ENCODE measurements around the gene TSPAN17.

TSPAN17 gene

DNA sequence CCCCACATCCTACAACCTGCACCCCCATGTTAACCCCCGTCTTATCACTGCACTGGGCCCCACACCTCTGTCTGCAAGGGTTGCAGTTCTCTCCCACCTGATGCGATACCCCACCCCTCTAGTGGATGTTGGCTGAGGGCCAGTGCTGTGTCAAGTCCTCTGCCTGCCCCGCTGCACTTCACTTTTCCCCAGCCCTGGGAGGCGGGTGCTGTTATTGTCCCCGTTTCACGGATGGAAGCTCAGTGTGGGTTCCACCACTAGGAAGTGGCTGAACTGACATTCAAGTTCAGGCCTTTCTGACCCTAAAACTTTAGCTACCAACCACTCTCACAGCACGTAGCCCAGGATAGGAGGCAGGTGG lies 20.4 kb upstream of the TSPAN17 start:
- H3K36me3 ChIP-seq (ENCODE audit: insufficient read depth, low read length) = no peaks in the 10 kb centered on the region
- H3K9me2 ChIP-seq (ENCODE audit: low read depth, low read length) = no peaks in the 10 kb centered on the region
- H3K9ac ChIP-seq (ENCODE audit: low read length) = no peak overlapping the region
- H3K79me2 ChIP-seq (ENCODE audit: insufficient read depth, low read length) = no peaks in the 10 kb centered on the region
- H3K4me1 ChIP-seq (ENCODE audit: insufficient read depth, low read length, severe bottlenecking) = peaks cover 19% of the 10 kb centered on the region
- H3K9me3 ChIP-seq (ENCODE audit: low read length) = no peaks in the 10 kb centered on the region
- TF ChIP-seq EZH2 (IDR thresholded peaks at IDR 0.05; ENCODE audit: borderline replicate concordance, low read length) = no peak
- TF ChIP-seq, protein P1, sequence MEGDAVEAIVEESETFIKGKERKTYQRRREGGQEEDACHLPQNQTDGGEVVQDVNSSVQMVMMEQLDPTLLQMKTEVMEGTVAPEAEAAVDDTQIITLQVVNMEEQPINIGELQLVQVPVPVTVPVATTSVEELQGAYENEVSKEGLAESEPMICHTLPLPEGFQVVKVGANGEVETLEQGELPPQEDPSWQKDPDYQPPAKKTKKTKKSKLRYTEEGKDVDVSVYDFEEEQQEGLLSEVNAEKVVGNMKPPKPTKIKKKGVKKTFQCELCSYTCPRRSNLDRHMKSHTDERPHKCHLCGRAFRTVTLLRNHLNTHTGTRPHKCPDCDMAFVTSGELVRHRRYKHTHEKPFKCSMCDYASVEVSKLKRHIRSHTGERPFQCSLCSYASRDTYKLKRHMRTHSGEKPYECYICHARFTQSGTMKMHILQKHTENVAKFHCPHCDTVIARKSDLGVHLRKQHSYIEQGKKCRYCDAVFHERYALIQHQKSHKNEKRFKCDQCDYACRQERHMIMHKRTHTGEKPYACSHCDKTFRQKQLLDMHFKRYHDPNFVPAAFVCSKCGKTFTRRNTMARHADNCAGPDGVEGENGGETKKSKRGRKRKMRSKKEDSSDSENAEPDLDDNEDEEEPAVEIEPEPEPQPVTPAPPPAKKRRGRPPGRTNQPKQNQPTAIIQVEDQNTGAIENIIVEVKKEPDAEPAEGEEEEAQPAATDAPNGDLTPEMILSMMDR (IDR thresholded peaks at IDR 0.05; ENCODE audit: low read length) = no peak
- H3K27ac ChIP-seq (ENCODE audit: low read depth, low read length, poor library complexity, severe bottlenecking) = no peak overlapping the region
- no peak overlapping the region for H3K4me3 ChIP-seq (ENCODE audit: low read depth, low read length, poor library complexity, severe bottlenecking)
- no peaks in the 10 kb centered on the region for H4K20me1 ChIP-seq (ENCODE audit: insufficient read depth, low read length)
- H3F3A ChIP-seq (ENCODE audit: insufficient read depth, low read length) = no peaks in the 10 kb centered on the region
- peaks cover 4% of the 10 kb centered on the region; the same call in 1 of the 2 replicates for H3K27me3 ChIP-seq (ENCODE audit: insufficient read depth, low read length)
- H3K4me2 ChIP-seq (ENCODE audit: low read length) = no peak overlapping the region
- H2AFZ ChIP-seq (ENCODE audit: low read length) = no peak overlapping the region

DNA sequence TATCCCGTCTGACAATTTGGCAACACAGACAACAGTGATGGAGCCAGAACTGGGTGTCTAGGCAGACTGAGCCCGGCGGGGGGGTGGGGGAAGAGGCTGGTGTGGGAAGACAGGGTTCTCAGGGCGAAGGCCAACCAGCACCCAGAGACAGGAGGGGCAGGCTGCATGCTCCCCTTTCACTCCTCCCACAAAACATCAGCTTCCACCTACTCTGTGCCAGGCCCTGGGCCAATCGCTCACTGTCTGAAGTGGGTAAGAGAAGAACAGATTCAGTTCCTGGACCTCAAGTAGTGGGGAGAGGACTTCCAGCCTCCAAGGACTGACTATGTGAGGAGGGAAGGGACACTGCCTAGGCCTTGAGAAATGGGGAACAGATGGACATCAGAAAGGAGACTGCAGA lies 19.7 kb upstream of the TSPAN17 start:
- Histone ChIP-seq H3K27me3 (ENCODE audit: insufficient read depth, low read length) (peaks cover 4% of the 10 kb centered on the region; the same call in 1 of the 2 replicates), H4K20me1 (ENCODE audit: insufficient read depth, low read length) (no peaks in the 10 kb centered on the region), H3K4me2 (ENCODE audit: low read length) (no peak overlapping the region), H3K9ac (ENCODE audit: low read length) (no peak overlapping the region), H3K9me2 (ENCODE audit: low read depth, low read length) (no peaks in the 10 kb centered on the region), H2AFZ (ENCODE audit: low read length) (no peak overlapping the region), H3K4me1 (ENCODE audit: insufficient read depth, low read length, severe bottlenecking) (peaks cover 19% of the 10 kb centered on the region), H3K79me2 (ENCODE audit: insufficient read depth, low read length) (no peaks in the 10 kb centered on the region), H3K27ac (ENCODE audit: low read depth, low read length, poor library complexity, severe bottlenecking) (no peak overlapping the region), H3K4me3 (ENCODE audit: low read depth, low read length, poor library complexity, severe bottlenecking) (no peak overlapping the region), H3F3A (ENCODE audit: insufficient read depth, low read length) (no peaks in the 10 kb centered on the region), H3K9me3 (ENCODE audit: low read length) (no peaks in the 10 kb centered on the region), H3K36me3 (ENCODE audit: insufficient read depth, low read length) (no peaks in the 10 kb centered on the region)
- TF ChIP-seq EZH2 (IDR thresholded peaks at IDR 0.05; ENCODE audit: borderline replicate concordance, low read length) = no peak
- TF ChIP-seq, protein P1 (IDR thresholded peaks at IDR 0.05; ENCODE audit: low read length) = no peak

DNA sequence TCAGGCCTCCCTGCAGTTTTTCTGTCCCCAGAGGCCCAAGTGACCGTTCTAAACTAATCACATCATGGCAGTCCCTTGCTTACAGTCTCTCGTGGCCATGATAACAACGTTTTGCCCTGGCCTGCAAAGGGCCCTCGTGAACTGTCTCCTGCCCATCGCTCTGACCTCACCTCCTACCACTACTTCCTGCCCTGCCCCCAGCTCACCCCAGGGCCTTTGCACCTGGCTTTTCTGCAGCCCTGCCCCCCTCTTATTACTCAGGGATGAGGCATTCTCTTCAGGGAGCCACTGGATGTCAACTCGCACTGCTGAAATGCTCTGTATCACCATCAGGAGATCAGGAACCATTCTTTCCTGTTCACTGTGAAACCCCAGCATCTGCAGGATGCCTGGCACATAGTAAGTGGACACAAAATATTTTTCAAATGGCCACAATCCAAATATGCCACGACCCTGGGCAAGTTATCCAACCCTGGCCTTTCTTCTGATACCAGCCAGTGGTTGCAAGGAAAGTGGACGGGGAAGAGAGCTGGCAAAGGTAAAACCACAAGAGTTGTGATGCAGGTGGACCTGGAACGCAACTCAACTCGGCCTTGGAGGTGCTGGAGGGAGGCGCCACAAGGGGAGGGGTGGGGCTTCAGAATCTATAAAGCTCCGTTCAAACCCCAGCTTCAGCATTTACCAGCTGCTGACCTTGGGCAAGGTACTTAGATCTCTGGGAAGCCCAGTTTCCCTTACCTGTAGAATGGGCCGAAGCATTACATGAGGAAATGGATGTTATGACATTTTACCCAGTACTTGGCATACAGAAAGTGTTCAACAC lies 18.7 kb upstream of the TSPAN17 start:
- Histone ChIP-seq H3K4me1 (ENCODE audit: insufficient read depth, low read length, severe bottlenecking) (peaks cover 22% of the 10 kb centered on the region), H3K4me3 (ENCODE audit: low read depth, low read length, poor library complexity, severe bottlenecking) (no peak overlapping the region), H3K4me2 (ENCODE audit: low read length) (no peak overlapping the region), H3K27me3 (ENCODE audit: insufficient read depth, low read length) (peaks cover 4% of the 10 kb centered on the region; the same call in 1 of the 2 replicates), H3F3A (ENCODE audit: insufficient read depth, low read length) (no peaks in the 10 kb centered on the region), H3K27ac (ENCODE audit: low read depth, low read length, poor library complexity, severe bottlenecking) (no peak overlapping the region), H3K9me2 (ENCODE audit: low read depth, low read length) (no peaks in the 10 kb centered on the region), H3K9ac (ENCODE audit: low read length) (no peak overlapping the region), H3K79me2 (ENCODE audit: insufficient read depth, low read length) (no peaks in the 10 kb centered on the region), H3K36me3 (ENCODE audit: insufficient read depth, low read length) (no peaks in the 10 kb centered on the region), H4K20me1 (ENCODE audit: insufficient read depth, low read length) (no peaks in the 10 kb centered on the region), H3K9me3 (ENCODE audit: low read length) (no peaks in the 10 kb centered on the region), H2AFZ (ENCODE audit: low read length) (no peak overlapping the region)
- TF ChIP-seq EZH2 (IDR thresholded peaks at IDR 0.05; ENCODE audit: borderline replicate concordance, low read length) = no peak
- TF ChIP-seq, protein P1 (IDR thresholded peaks at IDR 0.05; ENCODE audit: low read length) = no peak

All from OCI-LY1 (cell line).